Panc1 (cell line): Measurements from ENCODE around the gene UAP1L1.

Experiments used
- CTCF ChIP-seq: fragments of 450-650 bp; IDR thresholded peaks from 2 replicates; pipeline ENCODE4 v1.5.1; 2017; ENCODE audit warnings: mild to moderate bottlenecking
- POLR2AphosphoS5 ChIP-seq: IDR thresholded peaks from 2 replicates; pipeline ENCODE4 v1.6.1; 2012; ENCODE audit warnings: mild to moderate bottlenecking, low read depth, low read length, moderate library complexity
- TCF7L2 ChIP-seq: IDR thresholded peaks from 2 replicates; pipeline ENCODE4 v1.6.1; 2011; ENCODE audit warnings: mild to moderate bottlenecking, low read depth, low read length, inconsistent platforms

GRCh38 chr9:137117269-137117731 lies 40.0 kb downstream of the UAP1L1 start:
- TF ChIP-seq CTCF (no peak), TCF7L2 (no peak), POLR2AphosphoS5 (no peak)
